ENCODE data around the gene ARID1A.
"Not testable (repeated sequence)": the region's sequence is repeated elsewhere in the genome, so short reads cannot be mapped to it uniquely, and the experiment has no call there.

ARID1A gene

DNA sequence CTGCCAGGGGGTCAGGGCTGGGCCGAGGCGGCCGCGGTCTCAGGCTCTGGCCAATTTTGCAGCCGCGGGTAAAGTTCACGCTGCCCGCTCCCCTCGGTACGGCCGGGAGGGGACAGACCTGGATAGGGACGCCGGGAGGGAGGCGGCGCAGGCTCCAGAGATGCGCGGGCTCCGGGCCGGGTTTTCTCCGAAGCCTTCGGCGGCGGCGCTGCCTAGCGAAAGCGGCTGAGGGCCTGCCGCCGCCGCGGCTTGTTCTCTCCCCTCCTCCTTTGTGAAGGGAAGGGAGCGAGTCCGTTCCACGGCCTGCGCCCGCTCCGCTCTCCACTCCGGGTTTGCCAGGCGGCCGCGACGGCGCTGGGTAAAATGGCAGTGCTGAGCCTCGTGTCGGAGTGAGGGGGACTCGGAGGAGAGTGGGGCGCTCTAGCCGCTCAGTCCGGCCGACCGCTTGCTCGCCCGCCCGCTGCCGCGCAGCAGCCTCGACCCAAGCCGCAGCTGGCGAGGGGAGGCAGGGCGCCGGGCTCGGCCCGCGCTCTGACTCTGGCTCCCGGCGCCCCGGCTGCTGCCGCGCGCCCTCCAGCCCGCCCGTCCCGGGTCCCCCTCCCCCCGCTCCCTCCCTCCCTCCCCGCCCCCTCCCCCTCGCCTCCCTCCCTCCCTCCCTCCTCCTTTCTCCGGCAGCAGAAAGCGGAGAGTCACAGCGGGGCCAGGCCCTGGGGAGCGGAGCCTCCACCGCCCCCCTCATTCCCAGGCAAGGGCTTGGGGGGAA is at the start of gene ARID1A:
TSS of gene ARID1A (plus strand) at position 660 of the 763 bp plus-strand sequence. CDS start 389 bp downstream, outside the sequence.
- peak; percentile 95 for DNase-seq

DNA sequence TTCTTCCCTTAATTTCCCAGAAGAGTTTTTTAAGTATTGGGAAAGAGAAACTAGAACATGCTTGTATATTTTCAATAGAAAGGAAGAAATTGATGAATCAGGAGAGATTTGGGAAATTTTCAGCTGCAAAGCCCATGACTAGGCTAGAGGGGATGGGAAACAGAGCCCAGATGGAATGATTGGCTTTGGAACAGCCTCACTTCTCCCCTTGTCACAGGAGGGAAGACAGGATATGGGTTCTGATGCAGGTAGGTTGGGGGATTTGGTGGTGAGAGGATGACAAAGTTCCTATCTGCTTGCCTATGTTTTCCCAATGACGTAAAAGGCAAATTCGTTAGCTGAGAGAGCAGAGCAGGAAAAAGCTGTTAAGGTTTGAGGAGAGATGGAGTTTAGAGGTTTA is 31.0 kb upstream of the ARID1A start:
- no peak for DNase-seq

DNA sequence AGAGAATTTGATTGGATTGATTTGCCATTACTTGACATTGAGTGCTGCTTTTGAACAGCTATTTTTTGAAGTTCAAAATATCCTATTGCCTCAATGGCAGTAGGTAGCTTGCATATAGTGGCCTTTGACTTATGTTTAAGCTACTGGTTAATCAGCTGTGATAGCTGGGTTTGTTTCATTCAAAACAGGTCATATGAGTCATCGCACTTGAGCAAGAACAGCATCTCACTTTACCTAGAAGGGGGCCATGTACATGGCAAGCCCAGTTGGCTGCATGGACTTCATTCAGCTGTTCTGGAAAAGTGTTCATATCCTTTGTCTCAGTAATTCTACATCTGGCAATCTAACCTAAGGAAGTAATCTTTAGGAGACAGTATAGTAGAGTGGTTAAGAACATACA is 29.0 kb upstream of the ARID1A start:
- DNase-seq, result no peak

DNA sequence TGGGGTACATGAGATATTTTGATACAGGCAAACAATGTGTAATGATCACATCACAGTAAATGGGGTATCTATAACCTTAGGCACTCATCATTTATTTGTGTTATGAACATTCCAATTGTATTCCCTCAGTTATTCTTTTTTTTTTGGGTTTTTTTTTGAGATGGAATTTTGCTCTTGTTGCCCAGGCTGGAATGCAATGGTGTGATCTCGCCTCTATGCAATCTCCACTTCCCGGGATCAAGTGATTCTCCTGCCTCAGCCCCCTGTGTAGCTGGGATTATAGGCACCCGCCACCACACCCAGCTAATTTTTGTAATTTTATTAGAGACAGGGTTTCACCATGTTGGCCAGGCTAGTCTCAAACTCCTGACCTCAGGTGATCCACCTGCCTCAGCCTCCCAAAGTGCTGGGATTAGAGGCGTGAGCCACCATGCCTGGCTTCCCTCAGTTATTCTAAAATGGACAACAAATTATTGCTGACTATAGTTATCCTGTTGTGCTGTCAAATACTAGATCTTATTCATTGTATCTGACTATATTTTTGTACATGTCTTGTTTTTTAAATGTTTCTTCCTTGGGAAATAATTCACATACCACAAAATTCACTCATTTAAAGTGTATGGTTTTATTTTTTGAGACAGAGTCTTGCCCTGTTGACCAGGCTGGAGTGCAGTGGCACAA is 27.6 kb upstream of the ARID1A start:
- DNase-seq, result not testable (repeated sequence)

DNA sequence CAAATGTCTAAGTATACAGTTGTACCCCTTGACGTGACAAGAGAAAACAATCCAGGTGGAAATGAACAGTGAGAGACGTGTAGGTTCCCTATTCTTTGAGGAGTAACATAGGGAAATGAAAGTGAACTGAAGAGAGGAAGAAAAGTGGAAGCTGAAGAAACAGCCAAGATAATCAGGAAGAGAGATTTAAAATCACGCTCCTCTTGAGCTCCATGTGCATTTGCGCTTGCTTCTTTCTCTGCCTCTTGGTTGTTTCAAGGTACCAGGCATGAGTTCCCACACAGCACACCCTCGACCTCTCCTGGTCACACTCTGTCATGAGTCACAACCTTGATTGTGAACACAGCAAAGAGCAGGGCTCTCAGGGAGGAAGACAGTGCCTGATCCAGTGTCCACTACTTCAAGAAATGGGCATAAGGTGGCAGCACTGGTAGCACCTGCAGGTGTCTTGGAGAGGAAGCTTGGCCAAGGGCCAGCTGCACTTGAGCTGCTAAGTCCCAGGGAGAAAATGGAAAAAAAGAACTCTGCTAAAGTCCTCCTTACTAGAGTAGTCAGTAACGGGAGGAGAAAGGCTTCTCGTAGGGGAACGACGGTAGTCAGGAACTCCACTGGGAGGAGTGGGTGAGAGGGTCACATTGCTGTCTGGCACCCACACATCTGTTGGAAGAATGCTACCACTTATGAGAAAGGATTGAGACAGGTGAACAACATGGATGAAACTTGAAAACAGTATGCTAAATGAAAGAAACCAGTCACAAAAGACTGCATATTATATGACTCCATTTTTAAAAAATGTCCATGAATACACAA is 18.3 kb upstream of the ARID1A start:
- peak; percentile 31 for DNase-seq

DNA sequence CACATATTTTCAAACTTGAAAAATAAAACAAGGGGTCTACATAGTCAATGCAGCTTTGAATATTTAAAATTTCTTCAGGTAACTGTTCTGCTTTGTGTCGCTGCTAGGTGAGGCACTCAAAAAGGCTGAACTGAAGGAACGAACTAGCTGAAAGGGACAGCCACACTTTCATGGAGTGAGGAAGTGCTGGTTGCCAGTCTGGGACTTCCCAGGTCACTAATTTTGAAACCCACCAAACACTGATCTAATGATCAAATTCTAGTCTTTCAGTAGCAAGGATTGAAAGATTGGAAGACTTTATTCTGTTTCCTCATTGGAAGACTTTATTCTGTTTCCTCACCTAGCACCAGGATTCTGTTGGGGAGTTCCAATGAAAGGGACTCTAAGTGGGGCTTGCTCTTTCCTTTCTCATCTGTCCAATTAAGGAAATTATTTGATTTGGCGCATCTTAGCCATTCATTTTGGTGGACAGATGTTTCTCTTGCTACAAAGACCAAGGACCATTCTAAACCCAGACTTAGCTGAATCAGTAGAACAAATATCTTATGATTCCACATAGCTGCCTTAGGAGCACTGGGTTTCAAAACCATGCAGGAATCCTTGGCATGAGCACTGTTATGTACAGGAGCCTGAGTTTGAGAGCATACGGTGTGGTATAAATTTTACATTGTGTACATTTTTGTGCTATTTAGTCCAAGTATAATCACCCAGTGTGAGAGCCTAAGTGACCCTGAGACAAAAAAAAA is 10.9 kb upstream of the ARID1A start:
- DNase-seq, result no peak

DNA sequence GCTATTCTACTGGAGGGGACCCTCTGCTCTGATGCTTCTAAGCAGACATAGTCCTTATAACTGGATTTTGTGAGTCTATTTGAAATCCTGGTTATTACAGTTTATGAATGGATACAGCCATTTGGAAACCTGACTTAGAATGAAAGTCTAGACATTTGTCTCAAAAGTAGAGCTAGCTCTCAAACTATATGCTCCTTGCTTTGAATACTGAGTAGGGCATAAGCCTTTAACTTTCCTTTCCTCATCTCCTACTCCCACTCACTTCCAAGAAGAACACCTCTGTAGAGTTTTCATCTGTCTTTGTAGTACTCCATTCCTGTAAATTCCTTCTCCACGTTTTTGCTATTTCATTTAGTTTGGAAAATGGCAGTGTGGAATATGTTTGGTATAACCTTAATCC is 9.0 kb upstream of the ARID1A start:
- DNase-seq, result no peak

DNA sequence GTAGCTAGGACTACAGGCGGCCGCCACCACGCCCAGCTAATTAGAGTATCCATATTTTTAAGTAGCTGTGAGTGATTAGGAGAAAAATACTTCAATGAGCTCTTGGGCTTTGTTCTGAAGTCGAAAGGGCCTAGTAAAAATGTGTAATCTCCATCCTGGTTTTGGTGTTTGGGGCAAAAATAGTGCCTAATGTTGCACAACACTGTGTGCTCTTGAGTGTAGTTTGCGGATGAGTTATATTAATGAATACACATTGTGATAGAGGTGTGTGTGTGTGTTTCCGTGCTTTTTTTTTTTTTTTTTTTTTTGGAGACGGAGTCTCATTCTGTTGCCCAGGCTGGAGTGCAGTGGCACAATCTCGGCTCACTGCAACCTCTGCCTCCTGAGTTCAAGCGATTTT is 6.3 kb upstream of the ARID1A start:
- no peak for DNase-seq

DNA sequence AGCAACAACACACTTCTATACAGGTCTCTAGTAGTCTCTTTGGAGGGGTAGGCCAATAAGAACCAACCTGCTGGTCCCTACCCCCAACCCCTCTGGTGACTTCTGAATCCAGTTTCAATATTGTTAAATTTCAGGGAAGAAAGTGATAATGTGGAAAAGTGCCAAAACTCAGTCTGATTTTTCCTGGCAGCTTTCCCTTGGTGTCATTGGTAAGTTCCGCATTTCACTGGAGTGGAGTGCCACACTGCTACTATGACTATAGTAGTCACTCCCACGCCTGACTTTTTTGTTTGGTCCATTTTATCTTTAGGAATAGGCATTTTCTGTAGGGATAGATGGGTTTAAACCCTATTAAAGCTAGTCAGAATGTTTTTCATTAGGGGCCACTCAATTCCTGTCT is 5.7 kb upstream of the ARID1A start:
- DNase-seq, result no peak

DNA sequence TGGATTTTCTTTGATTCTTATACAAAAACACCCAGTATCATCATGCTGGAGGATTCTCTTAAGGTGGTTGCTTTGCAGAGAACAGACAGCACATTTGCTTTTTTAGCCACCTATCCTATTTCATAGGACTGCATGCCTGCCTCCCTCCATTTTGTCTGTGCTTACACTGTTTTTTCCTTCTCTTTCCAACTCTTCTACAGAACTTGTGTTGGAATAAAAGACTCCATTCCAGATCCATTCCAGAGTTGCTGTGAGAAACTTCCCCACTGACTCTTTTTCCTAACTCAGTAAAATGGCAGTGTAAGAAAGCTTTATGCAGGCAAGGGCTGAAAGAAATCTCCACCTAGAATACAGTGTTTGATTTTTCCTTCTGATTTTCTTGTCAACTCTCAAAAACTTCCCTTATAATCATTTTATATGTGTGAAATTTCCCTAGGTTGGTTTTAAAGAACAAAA is 5.2 kb upstream of the ARID1A start:
- no peak for DNase-seq

DNA sequence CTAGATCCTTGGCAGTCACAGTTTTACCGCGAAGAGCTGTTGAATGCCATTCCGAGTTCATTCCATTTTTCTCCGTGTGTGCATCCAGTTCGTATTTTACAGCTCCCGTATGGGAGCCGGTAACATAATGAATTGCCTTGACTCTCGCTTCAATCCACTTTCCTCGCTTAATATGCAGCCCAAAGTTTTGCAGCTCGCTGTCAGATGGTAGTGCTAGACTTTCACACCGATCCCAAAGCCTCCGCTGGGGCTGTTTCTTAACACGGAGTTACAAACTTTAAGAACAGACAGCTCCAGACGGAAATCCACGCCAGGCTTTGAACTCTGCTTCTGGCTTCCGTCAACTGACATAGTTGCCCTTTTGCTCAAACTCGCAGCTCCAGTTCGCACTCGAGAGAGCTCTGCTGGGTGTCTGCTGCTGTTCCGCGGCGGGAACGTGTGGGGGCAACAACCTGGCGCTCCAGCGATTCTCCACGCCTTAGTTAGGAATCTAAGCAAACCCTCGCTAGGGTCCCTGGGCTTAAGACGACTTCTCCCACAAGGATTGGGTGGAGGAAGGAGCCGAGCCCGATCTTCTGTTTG is 3.5 kb upstream of the ARID1A start:
- DNase-seq, result peak; percentile 70

DNA sequence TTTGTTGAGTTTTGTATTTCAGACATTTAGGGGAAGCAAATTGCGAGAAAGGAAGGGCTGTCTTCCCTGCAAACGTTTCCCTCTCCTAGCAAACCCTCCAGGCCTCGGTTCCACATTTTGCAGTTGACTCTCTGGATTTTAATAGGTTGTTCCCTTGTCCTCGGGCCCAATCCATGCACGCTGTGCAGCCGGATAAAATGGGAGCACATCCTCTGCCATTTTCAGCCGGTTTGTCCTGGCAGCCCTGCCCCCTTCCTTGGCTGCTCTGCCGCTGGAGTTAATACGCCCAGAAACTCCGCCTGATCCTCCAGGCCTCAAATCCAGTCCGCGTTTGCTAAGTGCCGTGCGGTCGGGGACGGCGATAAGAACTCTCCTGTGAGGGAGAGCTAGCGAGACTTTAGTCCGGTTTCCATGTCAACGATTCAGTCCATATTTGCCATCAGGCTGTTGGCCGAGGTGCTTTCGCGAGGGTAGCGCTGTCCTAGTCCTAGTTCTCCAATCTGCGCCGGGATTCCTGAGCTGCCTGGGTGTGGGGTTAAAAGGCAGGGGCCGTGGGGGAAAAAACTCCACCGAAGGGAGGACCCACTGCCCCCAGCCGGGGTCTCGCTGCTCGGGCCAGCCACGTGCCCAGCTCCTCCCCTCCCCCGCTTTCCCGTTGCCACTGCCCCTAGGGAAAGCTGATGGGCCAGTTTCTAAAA is 2.9 kb upstream of the ARID1A start:
- DNase-seq, result peak; percentile 73

DNA sequence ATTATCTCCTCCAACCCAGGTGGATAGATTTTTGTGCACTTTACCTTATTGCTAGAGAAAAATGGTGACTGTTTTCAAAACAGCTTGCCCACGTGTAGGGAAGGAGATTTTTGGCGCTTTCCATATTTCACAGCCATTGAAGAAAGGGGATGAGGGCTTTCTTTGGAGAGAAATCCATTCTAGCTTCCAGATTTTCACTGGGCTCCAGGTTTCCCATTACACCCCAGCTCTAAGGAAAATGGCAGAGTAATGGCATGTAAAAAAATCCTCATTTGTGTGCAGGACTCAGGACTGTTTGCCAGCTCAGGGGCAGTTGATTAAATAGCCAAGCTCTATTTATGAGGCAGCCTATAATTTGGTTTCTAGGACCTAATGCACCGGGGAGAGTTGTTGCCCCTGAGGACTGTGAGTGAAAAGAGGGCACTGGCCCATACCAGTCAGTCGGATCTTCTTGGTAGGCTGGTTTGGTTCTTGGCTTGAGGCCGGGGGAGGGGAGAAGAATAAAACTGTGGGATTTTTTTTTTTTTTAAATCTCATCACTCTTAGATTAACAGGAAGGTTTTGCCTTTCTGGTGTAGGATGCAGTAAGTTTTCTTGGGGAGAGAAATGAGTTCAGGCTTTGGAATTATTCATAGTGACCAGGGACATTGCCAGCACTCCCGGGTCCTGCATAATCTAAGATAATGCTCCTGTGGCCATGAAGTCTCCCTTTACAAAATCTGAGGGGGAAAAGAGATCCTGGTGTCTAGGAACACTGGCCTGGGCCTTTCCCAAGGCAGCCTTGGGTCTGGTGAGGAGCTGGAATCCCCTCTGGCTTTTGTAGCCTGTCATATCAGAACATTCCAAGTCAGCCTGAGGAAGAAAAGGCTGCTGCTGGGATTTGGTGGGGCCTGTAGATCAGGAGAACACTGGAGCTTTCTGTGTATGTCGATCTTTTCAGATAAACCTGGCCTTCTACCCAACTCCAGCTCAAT is 1.9 kb upstream of the ARID1A start:
- no peak for DNase-seq

DNA sequence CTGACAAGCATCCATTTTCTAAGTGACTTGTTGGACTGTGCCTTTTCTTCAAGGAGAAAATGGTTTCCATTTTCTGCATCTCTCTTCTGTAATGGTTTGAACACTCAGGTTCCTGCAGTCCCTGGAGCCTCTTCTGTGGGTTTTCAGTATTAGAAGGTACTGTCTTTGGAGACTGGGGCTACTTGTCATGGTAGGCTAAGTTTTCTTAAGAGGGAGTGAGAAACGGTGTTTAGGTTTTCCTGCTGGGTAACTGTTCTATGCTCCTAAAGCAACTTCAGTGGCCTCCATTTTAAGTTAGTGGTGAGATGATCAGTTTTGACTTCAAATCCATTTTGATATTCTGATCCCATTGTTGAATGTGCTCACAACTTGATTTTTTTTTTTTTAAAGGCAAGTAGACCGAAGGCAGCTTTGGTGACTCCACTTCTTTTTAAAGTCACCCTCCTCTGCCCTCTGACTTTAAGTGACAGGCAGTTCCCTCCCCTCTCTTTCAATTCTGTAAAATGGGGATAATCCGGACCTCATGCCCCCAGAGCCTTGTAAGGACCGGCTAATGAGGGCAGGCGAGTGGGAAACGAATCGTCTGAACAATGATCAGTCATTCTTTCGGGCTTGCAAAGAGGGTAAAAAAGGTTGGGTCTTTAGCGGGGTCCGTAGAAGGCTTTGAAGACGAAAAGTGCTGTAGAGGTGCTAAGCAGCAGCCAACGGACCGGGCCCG is 1.0 kb upstream of the ARID1A start:
- DNase-seq, result no peak

DNA sequence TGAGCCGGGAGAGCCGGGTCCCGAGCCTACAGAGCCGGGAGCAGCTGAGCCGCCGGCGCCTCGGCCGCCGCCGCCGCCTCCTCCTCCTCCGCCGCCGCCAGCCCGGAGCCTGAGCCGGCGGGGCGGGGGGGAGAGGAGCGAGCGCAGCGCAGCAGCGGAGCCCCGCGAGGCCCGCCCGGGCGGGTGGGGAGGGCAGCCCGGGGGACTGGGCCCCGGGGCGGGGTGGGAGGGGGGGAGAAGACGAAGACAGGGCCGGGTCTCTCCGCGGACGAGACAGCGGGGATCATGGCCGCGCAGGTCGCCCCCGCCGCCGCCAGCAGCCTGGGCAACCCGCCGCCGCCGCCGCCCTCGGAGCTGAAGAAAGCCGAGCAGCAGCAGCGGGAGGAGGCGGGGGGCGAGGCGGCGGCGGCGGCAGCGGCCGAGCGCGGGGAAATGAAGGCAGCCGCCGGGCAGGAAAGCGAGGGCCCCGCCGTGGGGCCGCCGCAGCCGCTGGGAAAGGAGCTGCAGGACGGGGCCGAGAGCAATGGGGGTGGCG is 371 bp downstream of the ARID1A start:
- DNase-seq, result no peak

DNA sequence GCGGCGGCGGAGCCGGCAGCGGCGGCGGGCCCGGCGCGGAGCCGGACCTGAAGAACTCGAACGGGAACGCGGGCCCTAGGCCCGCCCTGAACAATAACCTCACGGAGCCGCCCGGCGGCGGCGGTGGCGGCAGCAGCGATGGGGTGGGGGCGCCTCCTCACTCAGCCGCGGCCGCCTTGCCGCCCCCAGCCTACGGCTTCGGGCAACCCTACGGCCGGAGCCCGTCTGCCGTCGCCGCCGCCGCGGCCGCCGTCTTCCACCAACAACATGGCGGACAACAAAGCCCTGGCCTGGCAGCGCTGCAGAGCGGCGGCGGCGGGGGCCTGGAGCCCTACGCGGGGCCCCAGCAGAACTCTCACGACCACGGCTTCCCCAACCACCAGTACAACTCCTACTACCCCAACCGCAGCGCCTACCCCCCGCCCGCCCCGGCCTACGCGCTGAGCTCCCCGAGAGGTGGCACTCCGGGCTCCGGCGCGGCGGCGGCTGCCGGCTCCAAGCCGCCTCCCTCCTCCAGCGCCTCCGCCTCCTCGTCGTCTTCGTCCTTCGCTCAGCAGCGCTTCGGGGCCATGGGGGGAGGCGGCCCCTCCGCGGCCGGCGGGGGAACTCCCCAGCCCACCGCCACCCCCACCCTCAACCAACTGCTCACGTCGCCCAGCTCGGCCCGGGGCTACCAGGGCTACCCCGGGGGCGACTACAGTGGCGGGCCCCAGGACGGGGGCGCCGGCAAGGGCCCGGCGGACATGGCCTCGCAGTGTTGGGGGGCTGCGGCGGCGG is 1.0 kb downstream of the ARID1A start:
- DNase-seq, result peak; percentile 65

DNA sequence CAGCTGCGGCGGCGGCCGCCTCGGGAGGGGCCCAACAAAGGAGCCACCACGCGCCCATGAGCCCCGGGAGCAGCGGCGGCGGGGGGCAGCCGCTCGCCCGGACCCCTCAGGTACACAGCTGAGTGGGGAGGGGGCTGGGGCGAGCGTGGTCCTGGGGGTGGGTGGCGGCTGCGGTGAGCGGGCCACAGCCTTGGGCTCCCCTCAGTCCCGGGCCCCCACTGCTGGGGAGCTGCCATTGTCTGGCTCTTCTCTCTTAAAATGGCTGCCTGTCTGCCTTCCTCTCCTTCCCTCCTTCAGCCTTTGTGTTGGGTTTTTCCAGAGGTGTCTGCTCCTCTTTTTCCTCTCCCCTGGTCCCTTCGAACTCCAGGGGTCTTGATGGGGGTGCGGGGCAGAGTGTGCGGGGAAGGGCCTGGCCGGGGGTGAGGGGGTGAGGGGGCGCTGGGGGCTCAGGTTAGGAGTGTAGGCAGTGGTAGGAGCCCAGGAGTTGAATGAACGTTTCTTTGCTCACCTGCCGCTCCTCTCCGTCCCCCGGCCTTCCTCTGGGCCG is 1.7 kb downstream of the ARID1A start:
- DNase-seq, result no peak

Data from activated CD4-positive, alpha-beta T cell treated with anti-CD3 and anti-CD28 coated beads for 1 hour (primary cell).